ENCODE data around the gene BACH2. TPM values are rescaled to one million over a fixed set of nuclear protein-coding genes. Genes with fewer than 3 reads are reported as not detected.
"Not testable (repeated sequence)": the region's sequence is repeated elsewhere in the genome, so short reads cannot be mapped to it uniquely, and the experiment has no call there.

Gene BACH2
- total RNA-seq, 2 experiments from 2014 or later: 30.3 to 31.1 TPM

DNA sequence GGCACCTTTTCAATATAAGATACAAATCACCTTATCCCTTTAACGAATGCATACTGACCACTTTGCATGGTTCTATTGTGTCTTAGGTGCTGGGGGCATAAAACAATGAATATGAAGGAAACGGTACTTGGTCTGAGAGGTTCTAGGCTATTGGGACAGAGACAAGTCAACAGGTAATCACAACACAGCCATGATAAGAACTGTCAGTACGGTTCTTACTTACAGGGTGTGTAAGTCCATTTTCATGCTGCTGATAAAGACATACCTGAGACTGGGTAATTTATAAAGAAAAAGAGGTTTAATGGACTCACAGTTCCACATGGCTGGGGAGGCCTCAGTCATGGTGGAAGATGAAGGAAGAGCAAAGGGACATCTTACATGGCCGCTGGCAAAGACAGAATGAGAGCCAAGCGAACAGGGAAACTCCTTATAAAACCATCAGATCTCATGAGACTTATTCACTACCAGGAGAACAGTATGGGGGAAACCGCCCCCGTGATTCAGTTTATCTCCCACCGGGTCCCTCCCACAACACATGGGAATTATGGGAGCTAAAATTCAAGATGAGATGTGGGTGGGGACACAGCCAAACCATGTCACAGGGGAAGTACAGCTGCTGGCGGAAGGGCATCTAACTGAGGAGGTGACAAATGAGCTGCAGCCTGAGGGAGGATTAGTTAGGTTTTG, 325.2 kb downstream of the BACH2 start:
- not testable (repeated sequence) for H3K9me3 Mint-ChIP-seq, DNase-seq, H3K4me3 Mint-ChIP-seq, H3K27ac Mint-ChIP-seq, H3K27me3 Mint-ChIP-seq, H3K4me1 Mint-ChIP-seq
- ChIA-PET CTCF (interaction anchor here (0.7 to 1.7 kb wide), 4 partner anchors 31 to 208 kb away, joined by 3 to 4 read pairs (median 4); no protein-coding TSS in a partner anchor), POLR2A (interaction anchor here (1.5 kb wide), 1 partner anchor 16 kb away, joined by 4 read pairs; no protein-coding TSS in a partner anchor)
- peaks cover 19% of the 10 kb centered on the region for H3K36me3 Mint-ChIP-seq (ENCODE audit: low read depth)

DNA sequence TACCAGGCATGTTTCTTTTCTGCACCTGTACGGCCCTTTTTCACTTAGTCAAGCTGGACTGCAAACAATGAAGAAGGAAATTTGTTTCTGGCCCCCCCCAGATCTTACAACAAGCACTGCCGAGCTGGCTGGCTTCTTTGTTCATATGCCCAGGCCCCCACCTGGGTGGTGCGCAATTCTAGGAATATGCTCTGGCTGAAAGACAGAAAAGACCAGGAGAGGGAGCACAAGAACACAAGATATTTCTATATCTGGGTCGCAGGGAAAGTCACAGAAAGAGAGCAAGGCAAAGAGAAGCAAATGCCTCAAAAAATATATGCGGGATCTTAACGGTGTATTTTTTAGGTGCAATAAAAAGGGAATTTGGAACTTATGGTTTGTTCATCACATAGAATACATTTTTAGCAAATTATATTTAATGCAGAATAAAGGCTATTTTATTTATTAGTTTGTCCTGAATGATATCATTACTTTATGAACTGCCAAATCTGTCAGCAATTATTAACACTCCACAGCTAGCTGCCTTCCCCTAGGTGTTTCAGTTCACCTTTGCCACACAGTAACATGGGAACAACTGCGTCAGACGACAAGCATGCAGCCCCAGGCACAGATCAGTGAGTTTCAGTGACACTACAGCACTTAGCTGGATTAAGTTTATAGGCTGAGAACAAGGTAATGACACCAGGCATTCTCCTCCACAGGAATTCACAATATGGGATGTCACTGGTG, 325.9 kb downstream of the BACH2 start:
- Mint-ChIP-seq H3K9me3 (no peaks in the 10 kb centered on the region), H3K36me3 (ENCODE audit: low read depth) (peaks cover 19% of the 10 kb centered on the region), H3K27ac (no peak overlapping the region), H3K4me1 (peaks cover 5% of the 10 kb centered on the region), H3K4me3 (no peak overlapping the region), H3K27me3 (no peaks in the 10 kb centered on the region)
- ChIA-PET POLR2A (interaction anchor here (1.5 kb wide), 1 partner anchor 16 kb away, joined by 4 read pairs; no protein-coding TSS in a partner anchor), CTCF (interaction anchor here (1.0 to 1.7 kb wide), 5 partner anchors 30 to 522 kb away, joined by 3 to 12 read pairs (median 4); no protein-coding TSS in a partner anchor)
- DNase-seq: no peak

DNA sequence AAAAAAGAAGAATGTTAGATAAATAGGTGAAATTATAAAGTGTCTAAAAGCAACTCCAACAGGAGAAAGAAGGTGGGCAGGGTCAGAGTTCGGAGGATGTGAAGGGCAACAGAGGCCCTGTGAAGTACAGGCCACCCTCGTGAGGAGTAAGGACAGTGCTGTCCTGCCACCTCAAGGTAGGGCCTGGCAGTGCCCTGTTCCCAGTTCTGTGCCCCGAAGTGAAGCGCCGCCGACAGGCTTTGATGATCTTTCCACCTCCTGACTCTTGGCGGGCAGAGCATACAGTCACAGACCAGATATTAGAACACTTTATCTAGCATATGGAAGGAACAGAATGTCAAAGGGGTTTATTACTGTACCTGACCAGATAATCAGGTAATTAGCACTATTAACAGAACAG, 326.6 kb downstream of the BACH2 start:
- peaks cover 10% of the 10 kb centered on the region for H3K4me1 Mint-ChIP-seq
- H3K9me3 Mint-ChIP-seq: no peaks in the 10 kb centered on the region
- DNase-seq: no peak
- H3K4me3 Mint-ChIP-seq: no peak overlapping the region
- H3K36me3 Mint-ChIP-seq (ENCODE audit: low read depth): peaks cover 19% of the 10 kb centered on the region
- CTCF ChIA-PET: interaction anchor here (1.0 to 1.6 kb wide), 4 partner anchors 29 to 523 kb away, joined by 3 to 12 read pairs (median 6); no protein-coding TSS in a partner anchor
- POLR2A ChIA-PET: interaction anchor here (1.5 kb wide), 1 partner anchor 15 kb away, joined by 4 read pairs; no protein-coding TSS in a partner anchor
- no peak overlapping the region for H3K27ac Mint-ChIP-seq
- no peaks in the 10 kb centered on the region for H3K27me3 Mint-ChIP-seq

DNA sequence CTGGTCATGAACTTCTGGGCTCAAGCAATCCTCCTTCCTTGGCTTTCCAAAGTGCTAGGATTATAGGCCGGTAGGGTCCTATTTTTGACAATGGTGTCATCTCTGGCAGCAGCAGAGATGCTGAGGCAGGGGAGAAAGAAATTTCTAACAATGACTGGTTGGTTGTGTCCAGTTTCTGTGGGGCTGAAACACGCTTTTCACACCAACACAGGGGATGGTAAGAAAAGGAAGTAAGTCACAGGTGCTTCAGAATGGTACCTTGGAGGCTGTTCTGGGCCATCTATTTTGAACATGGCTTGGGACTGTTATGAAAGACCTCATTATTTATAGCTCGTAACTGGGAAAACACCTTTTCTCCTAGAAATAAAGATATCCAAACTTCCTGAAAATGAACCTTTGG, 329.7 kb downstream of the BACH2 start:
- no peak for DNase-seq
- H3K27ac Mint-ChIP-seq: no peak overlapping the region
- H3K4me1 Mint-ChIP-seq: peaks cover 8% of the 10 kb centered on the region
- H3K27me3 Mint-ChIP-seq: no peaks in the 10 kb centered on the region
- H3K4me3 Mint-ChIP-seq: no peak overlapping the region
- ChIA-PET POLR2A (no interaction called here), CTCF (interaction anchor here (1.8 kb wide), 1 partner anchor 512 kb away, joined by 5 read pairs; no protein-coding TSS in a partner anchor)
- H3K36me3 Mint-ChIP-seq (ENCODE audit: low read depth): peaks cover 26% of the 10 kb centered on the region
- no peaks in the 10 kb centered on the region for H3K9me3 Mint-ChIP-seq

DNA sequence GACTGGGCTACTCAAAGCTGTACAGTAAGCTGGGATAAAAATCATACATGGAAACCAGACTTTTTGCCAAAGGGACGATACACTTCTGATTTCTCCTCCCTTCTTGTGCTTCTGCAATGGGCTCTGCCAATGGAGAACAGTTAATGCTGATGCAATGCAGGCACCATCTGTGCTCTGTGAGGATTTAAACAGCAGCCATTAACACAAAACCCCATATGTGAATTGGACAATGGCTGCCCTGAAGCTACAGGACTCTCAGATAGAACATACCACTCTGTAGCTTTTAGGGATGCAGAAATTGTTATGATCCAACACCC, 330.5 kb downstream of the BACH2 start:
- Mint-ChIP-seq H3K4me1 (peaks cover 13% of the 10 kb centered on the region), H3K27ac (no peak overlapping the region), H3K4me3 (no peak overlapping the region), H3K9me3 (no peaks in the 10 kb centered on the region), H3K27me3 (no peaks in the 10 kb centered on the region), H3K36me3 (ENCODE audit: low read depth) (peaks cover 30% of the 10 kb centered on the region)
- CTCF ChIA-PET: interaction anchor here (0.8 to 1.8 kb wide), 2 partner anchors 25 to 513 kb away, joined by 3 to 5 read pairs; no protein-coding TSS in a partner anchor
- POLR2A ChIA-PET: no interaction called here
- no peak for DNase-seq

DNA sequence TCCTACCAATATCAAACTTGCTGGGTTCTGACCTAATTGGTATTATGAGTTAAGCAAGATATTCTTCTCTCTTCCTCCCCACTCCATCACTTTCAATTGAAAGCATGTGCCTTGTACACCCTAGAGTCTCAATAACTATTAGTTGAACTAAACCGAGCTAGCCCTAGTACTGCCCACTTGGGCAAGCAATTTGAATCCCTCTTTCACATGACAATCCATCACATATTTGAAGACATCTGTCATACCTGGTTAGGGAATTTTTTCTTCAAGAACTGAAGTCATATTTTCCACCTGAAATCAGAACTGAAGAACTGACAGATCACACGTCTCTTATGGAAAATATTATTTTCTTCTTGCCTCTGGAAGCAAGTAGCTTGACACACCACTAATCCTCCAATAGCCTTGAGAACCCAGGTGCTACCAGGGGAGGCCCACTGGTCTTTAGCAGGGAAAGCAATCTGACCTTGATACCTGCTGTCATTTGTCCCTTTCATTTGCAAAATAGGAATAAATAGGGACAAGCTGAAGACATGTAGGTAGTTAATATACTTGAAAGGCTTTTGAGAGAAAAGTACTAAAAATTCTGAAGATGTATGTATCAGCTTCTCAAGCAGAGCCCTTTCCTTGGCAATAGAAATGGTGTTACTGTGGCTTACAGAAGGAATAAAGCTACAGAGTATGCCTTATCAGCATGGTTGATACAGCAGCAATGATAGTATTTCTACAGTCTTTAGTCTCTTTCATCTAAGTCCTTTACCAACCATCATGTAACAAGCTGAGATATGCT, 331.0 kb downstream of the BACH2 start:
- ChIA-PET POLR2A (no interaction called here), CTCF (interaction anchor here (0.8 to 1.8 kb wide), 2 partner anchors 25 to 514 kb away, joined by 3 to 5 read pairs; no protein-coding TSS in a partner anchor)
- H3K36me3 Mint-ChIP-seq (ENCODE audit: low read depth): peaks cover 33% of the 10 kb centered on the region
- H3K27me3 Mint-ChIP-seq: no peaks in the 10 kb centered on the region
- peaks cover 15% of the 10 kb centered on the region for H3K4me1 Mint-ChIP-seq
- no peak for DNase-seq
- H3K27ac Mint-ChIP-seq: no peak overlapping the region
- H3K4me3 Mint-ChIP-seq: no peak overlapping the region
- no peaks in the 10 kb centered on the region for H3K9me3 Mint-ChIP-seq

DNA sequence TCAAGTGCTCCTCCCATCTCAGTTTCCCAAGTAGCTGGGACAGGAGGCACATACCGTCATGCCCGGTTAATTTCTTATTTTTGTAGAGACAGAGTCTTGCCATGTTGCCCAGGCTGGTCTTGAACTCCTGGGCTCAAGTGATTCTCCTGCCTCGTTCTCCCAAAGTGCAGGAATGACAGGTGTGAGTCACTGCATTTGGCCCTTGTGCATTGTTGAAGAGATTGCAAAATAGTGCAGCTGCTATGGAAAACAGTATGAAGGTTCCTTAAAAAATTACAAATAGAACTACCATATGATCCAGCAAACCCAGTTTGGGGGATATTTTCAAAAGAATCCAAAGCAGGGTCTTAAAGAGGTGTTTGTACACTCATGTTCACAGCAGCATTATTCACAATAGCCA, 333.3 kb downstream of the BACH2 start:
- no peak for DNase-seq
- H3K9me3 Mint-ChIP-seq: no peaks in the 10 kb centered on the region
- peaks cover 28% of the 10 kb centered on the region for H3K4me1 Mint-ChIP-seq
- POLR2A ChIA-PET: no interaction called here
- no peak overlapping the region for H3K4me3 Mint-ChIP-seq
- no peak overlapping the region for H3K27ac Mint-ChIP-seq
- peaks cover 37% of the 10 kb centered on the region for H3K36me3 Mint-ChIP-seq (ENCODE audit: low read depth)
- H3K27me3 Mint-ChIP-seq: no peaks in the 10 kb centered on the region
- CTCF ChIA-PET: no interaction called here

DNA sequence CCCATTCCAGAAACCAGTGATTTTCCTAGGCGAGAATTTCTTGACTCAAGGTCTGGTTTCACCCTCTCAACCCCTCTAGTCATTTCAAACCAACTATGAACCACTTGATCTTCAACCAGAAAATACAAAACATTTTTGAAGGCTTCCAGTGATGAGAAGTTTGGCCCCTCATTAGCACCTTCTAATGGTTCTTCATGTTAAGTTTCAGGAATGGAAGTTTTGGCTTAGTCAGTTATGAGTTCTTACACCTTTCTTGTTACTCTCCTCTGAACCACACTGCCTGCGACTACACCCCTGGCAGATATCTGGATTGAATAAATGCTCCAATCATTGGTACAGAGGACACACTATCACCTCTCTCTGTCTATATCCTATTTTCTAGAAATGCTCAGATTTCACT, 335.2 kb downstream of the BACH2 start:
- H3K27me3 Mint-ChIP-seq: no peaks in the 10 kb centered on the region
- no peak overlapping the region for H3K4me3 Mint-ChIP-seq
- H3K36me3 Mint-ChIP-seq (ENCODE audit: low read depth): peaks cover 35% of the 10 kb centered on the region

DNA sequence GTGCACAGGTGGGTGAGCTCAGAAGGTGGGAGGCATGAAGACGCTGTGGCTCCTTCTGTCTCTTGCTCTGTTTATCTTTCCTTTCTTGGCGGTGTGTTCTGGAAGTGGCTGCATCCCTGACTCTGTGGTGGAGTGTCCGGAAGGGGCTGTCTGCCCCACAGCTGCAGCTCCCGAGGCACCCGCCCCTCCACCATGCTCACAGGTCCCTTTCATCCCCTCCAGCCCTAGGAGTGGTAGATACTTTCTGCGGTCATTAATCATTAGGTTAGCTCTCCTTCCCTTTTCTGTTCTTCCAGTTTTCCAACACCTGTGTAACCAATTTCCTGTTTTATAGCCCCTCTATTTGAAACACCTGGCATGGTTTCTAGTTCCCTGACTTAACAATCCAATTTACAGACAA, 336.8 kb downstream of the BACH2 start:
- no peak for DNase-seq
- CTCF ChIA-PET: interaction anchor here (0.8 kb wide), 1 partner anchor 18 kb away, joined by 4 read pairs; no protein-coding TSS in a partner anchor
- Mint-ChIP-seq H3K27me3 (no peaks in the 10 kb centered on the region), H3K36me3 (ENCODE audit: low read depth) (peaks cover 34% of the 10 kb centered on the region), H3K27ac (no peak overlapping the region), H3K4me1 (peaks cover 38% of the 10 kb centered on the region), H3K9me3 (no peaks in the 10 kb centered on the region), H3K4me3 (no peak overlapping the region)
- POLR2A ChIA-PET: no interaction called here

More for the DNA sequence above, 335.2 kb downstream of the BACH2 start:
- Mint-ChIP-seq H3K9me3 (no peaks in the 10 kb centered on the region), H3K27ac (no peak overlapping the region), H3K4me1 (peaks cover 27% of the 10 kb centered on the region)
- CTCF ChIA-PET: interaction anchor here (0.9 kb wide), 1 partner anchor 21 kb away, joined by 6 read pairs; no protein-coding TSS in a partner anchor
- DNase-seq: no peak
- POLR2A ChIA-PET: no interaction called here

DNA sequence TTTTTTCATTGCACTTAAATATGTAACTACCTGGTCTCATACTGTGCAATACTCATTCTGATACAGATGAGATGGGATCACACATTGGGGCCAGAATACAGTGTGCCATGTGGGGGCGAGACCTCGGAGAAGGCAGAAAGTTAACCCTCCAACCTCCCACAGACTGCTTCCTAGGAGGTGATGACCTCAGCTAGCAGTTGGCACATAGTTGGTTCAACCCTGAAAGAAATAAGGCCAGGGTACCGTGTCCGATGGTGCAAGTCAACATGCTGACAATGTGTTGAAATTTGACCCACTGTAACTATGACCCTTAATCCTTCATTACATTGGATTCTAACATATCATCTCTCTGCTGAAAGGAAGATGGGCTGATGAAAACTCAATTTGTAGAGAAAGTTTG, 340.5 kb downstream of the BACH2 start:
- H3K27ac Mint-ChIP-seq: no peak overlapping the region
- peaks cover 71% of the 10 kb centered on the region for H3K4me1 Mint-ChIP-seq
- DNase-seq: no peak
- ChIA-PET POLR2A (no interaction called here), CTCF (interaction anchor here (1.0 to 2.5 kb wide), 2 partner anchors 15 to 53 kb away, joined by 3 to 13 read pairs; no protein-coding TSS in a partner anchor)
- H3K27me3 Mint-ChIP-seq: no peaks in the 10 kb centered on the region
- peaks cover 27% of the 10 kb centered on the region for H3K36me3 Mint-ChIP-seq (ENCODE audit: low read depth)
- no peaks in the 10 kb centered on the region for H3K9me3 Mint-ChIP-seq
- H3K4me3 Mint-ChIP-seq: no peak overlapping the region

DNA sequence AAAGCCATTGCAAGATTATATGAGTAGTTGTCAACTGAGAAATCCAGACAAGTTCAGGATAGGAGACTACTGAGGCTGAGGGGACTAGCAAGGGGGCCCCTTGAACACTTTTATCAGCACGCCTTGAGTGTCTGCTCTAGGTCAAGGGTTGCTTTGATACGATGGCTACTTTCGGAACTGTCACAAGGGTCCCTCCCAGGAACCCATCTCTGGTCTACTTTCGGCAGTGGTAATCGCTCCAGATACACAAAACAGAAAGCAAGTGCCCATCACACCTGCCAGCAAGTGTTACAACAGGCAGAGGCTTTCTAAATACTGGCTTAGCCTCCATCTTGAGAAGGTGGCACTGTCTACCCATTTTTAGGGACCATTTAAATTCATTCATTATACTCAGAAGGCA, 341.3 kb downstream of the BACH2 start:
- Mint-ChIP-seq H3K4me3 (no peak overlapping the region), H3K4me1 (peaks cover 68% of the 10 kb centered on the region), H3K27me3 (no peaks in the 10 kb centered on the region), H3K9me3 (no peaks in the 10 kb centered on the region), H3K27ac (peak overlapping the region; percentile 79), H3K36me3 (ENCODE audit: low read depth) (peaks cover 23% of the 10 kb centered on the region)
- POLR2A ChIA-PET: interaction anchor here (0.9 to 1.3 kb wide), 4 partner anchors 15 to 340 kb away, joined by 3 to 4 read pairs (median 3); no protein-coding TSS in a partner anchor
- DNase-seq: no peak
- CTCF ChIA-PET: interaction anchor here (5.5 kb wide), 1 partner anchor 15 kb away, joined by 49 read pairs; no protein-coding TSS in a partner anchor

DNA sequence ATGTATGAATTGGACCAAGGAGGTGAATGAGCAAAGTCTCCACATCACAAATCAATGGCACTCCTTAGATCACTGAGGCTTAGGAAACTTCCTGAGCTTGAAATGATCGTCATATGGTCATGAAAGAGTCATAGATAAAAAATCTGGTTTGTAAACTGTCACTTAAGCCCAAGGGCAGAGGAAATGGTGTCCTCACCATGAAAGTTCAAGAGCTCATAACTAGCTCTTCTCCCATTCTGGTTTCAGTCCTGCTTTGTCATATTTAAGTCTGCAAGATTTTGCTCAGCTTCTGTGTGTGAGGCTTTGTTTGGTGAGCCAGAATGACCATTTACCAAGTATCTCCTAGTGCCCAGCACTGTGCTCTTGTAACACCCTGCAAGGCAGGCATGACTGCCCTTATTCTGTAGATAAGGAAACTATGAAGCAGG, 341.9 kb downstream of the BACH2 start:
- Mint-ChIP-seq H3K27ac (peak overlapping the region; percentile 79), H3K4me3 (no peak overlapping the region), H3K27me3 (no peaks in the 10 kb centered on the region), H3K9me3 (no peaks in the 10 kb centered on the region), H3K4me1 (peaks cover 65% of the 10 kb centered on the region), H3K36me3 (ENCODE audit: low read depth) (peaks cover 28% of the 10 kb centered on the region)
- CTCF ChIA-PET: interaction anchor here (0.8 to 5.5 kb wide), 2 partner anchors 14 to 524 kb away, joined by 4 to 49 read pairs; no protein-coding TSS in a partner anchor
- POLR2A ChIA-PET: interaction anchor here (0.8 to 1.3 kb wide), 7 partner anchors 16 to 341 kb away, joined by 3 to 4 read pairs (median 3); no protein-coding TSS in a partner anchor
- no peak for DNase-seq

Data from activated CD4-positive, alpha-beta memory T cell treated with anti-CD3 and anti-CD28 coated beads, Interleukin-2, amount 10 ng/mL, durations not matched to agents 7 days and 5 days (primary cell).